GM21737 (cell line): ENCODE data around the gene OGN.

Experiments
- ATAC-seq: cut with Tn5 transposase; IDR thresholded peaks from one replicate; pipeline ENCODE4 v1.9.1; 2021; ENCODE audit warnings: mild to moderate bottlenecking, moderate library complexity; ENCODE audit not compliant: unreplicated experiment

The OGN gene

GRCh38 chr9:92349771-92350739 lies 54.3 kb downstream of the OGN start:
- no peak for ATAC-seq

GRCh38 chr9:92345582-92345981 lies 58.8 kb downstream of the OGN start:
- no peak for ATAC-seq

DNA sequence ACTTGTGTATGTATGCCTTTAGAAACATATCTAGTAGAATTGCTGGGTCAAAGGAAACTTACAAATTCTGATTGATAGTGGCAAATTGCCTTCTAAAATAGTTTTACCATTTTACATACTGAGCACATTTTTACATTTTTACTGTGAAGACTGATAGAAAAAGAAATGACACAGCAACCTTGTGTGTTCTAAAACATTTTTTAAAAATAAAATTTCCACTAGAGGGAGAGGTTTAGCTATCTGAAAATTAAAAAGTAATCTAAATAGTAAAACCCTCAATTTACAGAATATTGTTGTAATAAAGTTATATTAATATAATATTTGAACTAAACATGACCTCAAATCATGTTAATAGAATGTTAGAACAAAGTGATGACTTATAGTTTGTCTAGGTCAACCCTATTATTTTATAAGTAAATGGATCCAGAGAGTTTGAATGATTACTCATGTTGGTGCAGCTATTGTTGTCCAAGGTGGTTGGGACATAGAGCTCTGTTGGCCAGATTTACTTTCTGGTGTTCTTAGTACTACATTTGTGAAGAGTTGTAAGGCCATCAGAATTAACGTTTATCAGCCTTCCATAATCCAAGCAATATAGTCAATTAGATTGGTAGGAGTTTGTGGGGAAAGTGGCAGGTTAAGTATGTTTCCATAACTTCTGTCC lies 61.4 kb downstream of the OGN start:
- no peak for ATAC-seq

DNA sequence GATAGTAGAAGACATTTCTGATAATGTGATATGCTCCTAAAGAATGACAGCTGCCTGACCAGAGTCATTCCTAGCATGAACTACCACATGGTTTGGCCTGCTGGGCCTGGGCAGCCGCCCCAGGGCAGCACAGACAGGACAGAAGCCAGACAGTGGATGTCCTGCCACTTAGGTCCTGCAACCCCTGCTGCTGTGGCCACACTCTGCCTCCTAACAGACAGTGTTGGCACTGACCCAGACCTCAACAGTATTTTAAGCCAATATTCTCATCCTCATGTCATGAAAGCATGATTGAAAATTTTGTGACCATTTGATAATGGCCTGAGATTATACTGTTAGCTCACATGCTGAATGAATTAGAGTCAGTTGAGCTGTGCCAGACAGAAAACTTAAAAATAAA lies 62.8 kb downstream of the OGN start:
- ATAC-seq: no peak

- no peak for ATAC-seq
These were observed 71.1 kb downstream of the OGN start for GRCh38 chr9:92333282-92333634.
